GM12878 (cell line): ENCODE results near the gene ZNF83. TPM values are rescaled to one million over a fixed set of nuclear protein-coding genes. Genes with fewer than 3 reads are reported as not detected.

Experiments
- ATAC-seq: fragments of 200-7000 bp; cut with Tn5 transposase; 3 replicates; pipeline ENCODE4 v1.9.1; 2020; ENCODE audit warnings: mild to moderate bottlenecking, moderate library complexity
- BruUV-seq: library from RNA; stranded (reverse); fragments of 400-500 nt; replicated peaks from 2 replicates; lab custom pipeline; 2021; lab: Mats Ljungman, UMichigan
- CTCF ChIA-PET: fragments of 300-600 bp; sonication (Branson Sonifier 250); formaldehyde crosslinking; extraction: SDS; loops from one replicate; lab custom pipeline; 2021; ENCODE audit warnings: inconsistent platforms; lab: Yijun Ruan, JAX
- POLR2A ChIA-PET: fragments of 350-600 bp; formaldehyde crosslinking; extraction: SDS; loops from one replicate; lab custom pipeline; 2021; ENCODE audit warnings: inconsistent platforms; lab: Charles Lee
- RAD21 ChIA-PET: fragments of 300-600 bp; sonication (Branson Sonifier 250); formaldehyde crosslinking; loops from one replicate; lab custom pipeline; 2023; ENCODE audit warnings: antibody characterized with exemption; ENCODE audit not compliant: unreplicated experiment; lab: Charles Lee
- SMC1A ChIA-PET: fragments of 300-600 bp; sonication (Branson Sonifier 250); formaldehyde crosslinking; loops from one replicate; lab custom pipeline; 2023; ENCODE audit not compliant: unreplicated experiment, uncharacterized antibody; lab: Charles Lee
- DNase-seq: peaks from one replicate; pipeline ENCODE4 v3.0.0-alpha.2; 2011; ENCODE audit warnings: low read depth, low spot score
- FAIRE-seq: peaks from 3 replicates; lab custom pipeline; 2011; peaks lifted over from hg19 to GRCh38; lab: Jason Lieb, UNC
- H2AFZ ChIP-seq: 2 replicates; pipeline ENCODE4 v1.6.0; 2011; ENCODE audit warnings: low read depth, low read length, control low read depth; ENCODE audit not compliant: control insufficient read depth
- H3K27ac ChIP-seq: 2 replicates; pipeline ENCODE4 v1.5.1; 2011; ENCODE audit warnings: control low read depth; ENCODE audit not compliant: control insufficient read depth, insufficient read depth
- H3K27me3 ChIP-seq, 2 experiments: replicated peaks in 1 of 2; 2 replicates each; pipeline versions ENCODE4 v1.6.0 to v1.6.1; 2011; ENCODE audit warnings: low read length in 1 of 2; ENCODE audit not compliant: control insufficient read depth in 2 of 2, insufficient read depth in 2 of 2
- H3K36me3 ChIP-seq, 2 experiments: 2 replicates each; pipeline ENCODE4 v1.5.1; 2011; ENCODE audit warnings: low read length in 1 of 2; ENCODE audit not compliant: control insufficient read depth in 2 of 2, insufficient read depth in 2 of 2
- H3K4me1 ChIP-seq: 2 replicates; pipeline ENCODE4 v1.6.1; 2011; ENCODE audit warnings: mild to moderate bottlenecking, low read length, moderate library complexity, mixed read lengths; ENCODE audit not compliant: control insufficient read depth, insufficient read depth
- H3K4me2 ChIP-seq: 2 replicates; pipeline ENCODE4 v1.6.0; 2011; ENCODE audit warnings: control low read depth; ENCODE audit not compliant: control insufficient read depth, insufficient read depth
- H3K4me3 ChIP-seq: fragments of 200-600 bp; sonication (generic); 2 replicates; pipeline ENCODE4 v1.5.1; 2016
- H3K79me2 ChIP-seq: 2 replicates; pipeline ENCODE4 v1.6.0; 2011; ENCODE audit warnings: low read length; ENCODE audit not compliant: control insufficient read depth, insufficient read depth
- H3K9ac ChIP-seq: 2 replicates; pipeline ENCODE4 v1.8.0; 2011; ENCODE audit warnings: low read length, control low read depth, mixed read lengths; ENCODE audit not compliant: control insufficient read depth, insufficient read depth
- H3K9me3 ChIP-seq: replicated peaks from 3 replicates; pipeline ENCODE4 v1.5.1; 2011; ENCODE audit warnings: mild to moderate bottlenecking, low read length; ENCODE audit not compliant: control insufficient read depth, insufficient read depth
- H4K20me1 ChIP-seq: 2 replicates; pipeline ENCODE4 v1.6.0; 2011; ENCODE audit not compliant: control insufficient read depth, insufficient read depth
- ATF2 ChIP-seq: IDR thresholded peaks from 2 replicates; pipeline ENCODE4 v1.6.1; 2012; ENCODE audit warnings: low read length, inconsistent platforms
- BCL11A ChIP-seq: IDR thresholded peaks from 2 replicates; pipeline ENCODE4 v1.6.1; 2011; ENCODE audit warnings: low read depth, low read length
- HCFC1 ChIP-seq: fragments of 150-350 bp; IDR thresholded peaks from 2 replicates; pipeline ENCODE4 v1.6.1; 2014; ENCODE audit warnings: low read length
- IKZF1 ChIP-seq: fragments of 450-650 bp; conservative IDR thresholded peaks from 2 replicates; pipeline ENCODE4 v1.6.1; 2017; ENCODE audit warnings: antibody characterized with exemption, mild to moderate bottlenecking
- NFXL1 ChIP-seq: fragments of 450-650 bp; IDR thresholded peaks from 2 replicates; pipeline ENCODE4 v1.6.1; 2017; ENCODE audit warnings: antibody characterized with exemption, mild to moderate bottlenecking, borderline replicate concordance
- NR2C2 ChIP-seq: IDR thresholded peaks from 2 replicates; pipeline ENCODE4 v1.6.1; 2011; ENCODE audit warnings: borderline replicate concordance, low read depth; ENCODE audit not compliant: control insufficient read depth, insufficient read length
- POLR2A ChIP-seq: IDR thresholded peaks from 2 replicates; pipeline ENCODE4 v1.6.1; 2011; ENCODE audit warnings: low read depth, mild to moderate bottlenecking, low read length
- POLR2AphosphoS5 ChIP-seq: IDR thresholded peaks from 2 replicates; pipeline ENCODE4 v1.6.1; 2011; ENCODE audit warnings: mild to moderate bottlenecking, low read length, inconsistent platforms
- RUNX3 ChIP-seq: IDR thresholded peaks from 2 replicates; pipeline ENCODE4 v1.6.1; 2012; ENCODE audit warnings: low read length, inconsistent platforms
- SUZ12 ChIP-seq: fragments of 200-600 bp; sonication (generic); IDR thresholded peaks from one replicate; pipeline ENCODE4 v1.6.1; 2018; ENCODE audit warnings: antibody characterized with exemption, mild to moderate bottlenecking; ENCODE audit not compliant: unreplicated experiment
- TAF1 ChIP-seq: IDR thresholded peaks from 2 replicates; pipeline ENCODE4 v1.6.1; 2011; ENCODE audit warnings: mild to moderate bottlenecking, low read depth, low read length, borderline replicate concordance
- TCF12 ChIP-seq: IDR thresholded peaks from 2 replicates; pipeline ENCODE4 v1.6.1; 2011; ENCODE audit warnings: low read depth, mild to moderate bottlenecking, low read length
- ZBTB11 ChIP-seq: fragments of 450-650 bp; formaldehyde crosslinking; IDR thresholded peaks from 2 replicates; pipeline ENCODE4 v1.5.0; 2022; ENCODE audit warnings: mild to moderate bottlenecking, missing genetic modification characterization
- WGBS: methylation state at CpG from one replicate; pipeline ENCODE4 v1.1.6; 2016; ENCODE audit warnings: low lambda C conversion rate; ENCODE audit not compliant: insufficient replicate concordance, insufficient coverage; ENCODE audit errors: missing lambda C conversion rate; 5-methylcytosine and 5-hydroxymethylcytosine counted together
- in situ Hi-C: fragments of 300-500 bp; cut with MboI; formaldehyde crosslinking; loops from 9 replicates; pipeline ENCODE4 v1.14.3; 2018; ENCODE audit warnings: mixed read lengths
- intact Hi-C: fragments of 100-400 bp; cut with micrococcal nuclease; formaldehyde crosslinking; loops from one replicate; pipeline ENCODE4 v1.14.2; 2022; ENCODE audit not compliant: unreplicated experiment
- polyA plus RNA-seq, 11 experiments: library from polyadenylated mRNA; depleted of rRNA in 4 of 11; unstranded in 6 of 11; stranded (reverse) in 5 of 11; fragments of >200 nt; fragmentation: Nextera tagmentation in 4 of 11; fragmentation: Illumina TruSeq in 1 of 11; extraction: Ambion mirVana in 4 of 11; extraction: Trizol in 1 of 11; gene quantifications; 1 replicate in 1 of 11; 2 replicates in 10 of 11; pipeline versions ENCODE4 v1.2.1 to v1.2.3, GENCODE V29; 2011 to 2016; ENCODE audit warnings: inconsistent platforms in 2 of 11, missing spikeins in 2 of 11, low read depth in 1 of 11
- total RNA-seq, 4 experiments: library from RNA; depleted of rRNA in 3 of 4; stranded (reverse); fragments of >200 nt in 3 of 4; fragmentation: Illumina TruSeq in 1 of 4; extraction: Trizol in 1 of 4; gene quantifications; 2 replicates each; pipeline versions ENCODE4 v1.2.1 to v1.2.3, GENCODE V29; 2013 to 2021

The ZNF83 gene
- total and polyA plus RNA-seq, 10 of the 15 experiments (the other 5 are each of a cell fraction or from before 2014, with no cell fraction given): 9.9 to 90.1 (median 18.7) TPM

GRCh38 chr19:52566588-52566987, 71.6 kb downstream of the ZNF83 start:
- ATAC-seq: no peak
- no peak overlapping the region for H3K9ac ChIP-seq
- no peaks in the 10 kb centered on the region; a peak in 1 of 4 replicates for H3K36me3 ChIP-seq
- intact Hi-C loops (no loop called here), in situ Hi-C loops (no loop called here)
- no peak overlapping the region for H3K4me2 ChIP-seq
- TF ChIP-seq ZBTB11 (CRISPR knock-in tag): no peak
- TF ChIP-seq TCF12: no peak
- no peak for TF ChIP-seq HCFC1
- TF ChIP-seq TAF1: no peak
- TF ChIP-seq RUNX3: no peak
- no peak for TF ChIP-seq SUZ12
- no peak for TF ChIP-seq ATF2
- no peak for TF ChIP-seq IKZF1
- no peak for TF ChIP-seq NR2C2
- TF ChIP-seq BCL11A: no peak
- no peak for TF ChIP-seq NFXL1
- TF ChIP-seq POLR2A: no peak
- TF ChIP-seq POLR2AphosphoS5: no peak
- BruUV-seq: no TSS peak
- 98% methylated on average over 2 of the region's 2 CpGs for WGBS
- ChIA-PET RAD21 (interaction anchor here (1.2 kb wide), 1 partner anchor 197 kb away, joined by 3 read pairs; the partner anchor contains the start of gene ZNF880), POLR2A (interaction anchor here (0.6 kb wide), 1 partner anchor 16 kb away, joined by 3 read pairs; no protein-coding TSS in a partner anchor), SMC1A (interaction anchor here (1.2 to 1.8 kb wide), 2 partner anchors 21 to 33 kb away, joined by 4 to 5 read pairs; no protein-coding TSS in a partner anchor), CTCF (interaction anchor here (1.0 kb wide), 1 partner anchor 10 kb away, joined by 4 read pairs; no protein-coding TSS in a partner anchor)
- no peak overlapping the region for H3K4me3 ChIP-seq
- H4K20me1 ChIP-seq: no peaks in the 10 kb centered on the region
- FAIRE-seq: no peak
- H3K27ac ChIP-seq: no peak overlapping the region
- H2AFZ ChIP-seq: no peak overlapping the region
- no peaks in the 10 kb centered on the region for H3K27me3 ChIP-seq
- peaks cover 14% of the 10 kb centered on the region for H3K9me3 ChIP-seq
- DNase-seq: no peak
- H3K79me2 ChIP-seq: peaks cover 9% of the 10 kb centered on the region
- H3K4me1 ChIP-seq: no peaks in the 10 kb centered on the region
